Effector CD4-positive, alpha-beta T cell (primary cell): Measurements from ENCODE around the gene ACADM.
"Not testable (repeated sequence)": the region's sequence is repeated elsewhere in the genome, so short reads cannot be mapped to it uniquely, and the experiment has no call there.

Experiments used
- DNase-seq: peaks from one replicate; pipeline ENCODE4 v3.0.0-alpha.2; 2020

ACADM gene

GRCh38 chr1:75742047-75742625 is 17.6 kb downstream of the ACADM start:
- DNase-seq, result no peak

DNA sequence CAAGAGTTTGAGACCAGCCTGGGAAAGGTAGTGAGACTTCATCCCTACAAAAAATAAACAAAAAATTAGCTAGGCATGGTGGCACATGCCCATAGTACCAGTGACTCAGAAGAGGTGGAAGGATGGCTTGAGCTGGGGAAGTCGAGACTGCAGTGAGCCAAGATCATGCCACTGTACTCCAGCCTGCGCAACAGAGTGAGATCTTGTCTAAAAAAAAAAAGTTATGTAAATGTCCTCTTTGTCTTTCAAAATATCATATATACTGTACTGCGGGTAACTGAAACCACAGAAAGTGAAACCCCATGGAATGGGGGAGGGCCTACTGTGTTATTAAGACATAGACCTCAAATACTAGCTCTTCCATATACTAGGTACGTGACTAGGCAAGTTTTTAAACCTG is 20.8 kb downstream of the ACADM start:
- DNase-seq, result no peak

- DNase-seq, result not testable (repeated sequence)
Measured at GRCh38 chr1:75757210-75757609, 32.7 kb downstream of the ACADM start.

GRCh38 chr1:75758543-75758942 is 34.0 kb downstream of the ACADM start:
- not testable (repeated sequence) for DNase-seq

DNA sequence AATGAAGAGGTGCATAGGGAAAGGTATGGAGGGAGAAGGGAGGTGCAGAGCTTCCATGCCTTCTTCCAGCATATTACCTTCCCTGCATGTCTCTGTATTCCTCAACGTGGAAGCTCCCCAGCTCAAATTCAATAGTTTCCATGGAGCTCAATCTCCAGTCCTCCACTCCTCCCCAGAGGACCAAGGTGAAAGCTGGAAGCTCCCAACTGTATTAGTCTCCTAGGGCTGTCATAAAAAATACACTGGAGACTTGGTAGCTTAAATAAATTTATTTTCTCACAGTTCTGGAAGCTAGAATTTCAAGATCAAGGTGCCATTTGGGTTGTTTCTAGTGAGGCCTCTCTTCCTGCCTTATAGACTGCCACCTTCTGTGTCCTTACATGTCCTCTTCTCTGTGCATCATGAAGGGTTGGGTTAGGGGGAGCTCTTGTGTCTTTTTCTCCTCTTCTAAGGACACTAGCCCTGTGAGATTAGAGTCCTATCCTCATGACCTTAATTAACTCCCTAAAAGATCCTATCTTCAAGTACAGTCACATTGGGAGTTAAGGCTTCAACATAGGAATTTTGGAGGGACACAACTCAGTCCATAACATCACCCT is 39.6 kb downstream of the ACADM start:
- DNase-seq, result no peak

- DNase-seq, result no peak
Measured at GRCh38 chr1:75765697-75766355, 41.3 kb downstream of the ACADM start.

DNA sequence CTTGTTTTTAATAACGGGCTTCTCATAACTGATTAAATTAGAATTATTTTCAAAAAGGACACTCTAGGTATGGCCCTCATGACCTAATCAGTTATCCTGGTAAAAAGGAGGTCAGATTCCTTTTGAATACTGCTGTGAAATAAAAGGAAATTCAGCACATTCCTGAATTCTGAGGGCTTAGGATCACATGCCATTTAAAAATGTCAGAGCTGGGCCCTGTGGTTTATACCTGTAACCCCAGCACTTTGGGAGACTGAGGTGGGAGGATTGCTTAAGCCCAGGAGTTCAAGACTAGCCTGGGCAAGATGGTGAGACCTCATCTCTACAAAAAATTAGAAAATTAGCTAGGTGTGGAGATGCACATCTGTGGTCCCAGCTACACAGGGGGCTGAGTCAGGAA is 43.5 kb downstream of the ACADM start:
- no peak for DNase-seq

DNA sequence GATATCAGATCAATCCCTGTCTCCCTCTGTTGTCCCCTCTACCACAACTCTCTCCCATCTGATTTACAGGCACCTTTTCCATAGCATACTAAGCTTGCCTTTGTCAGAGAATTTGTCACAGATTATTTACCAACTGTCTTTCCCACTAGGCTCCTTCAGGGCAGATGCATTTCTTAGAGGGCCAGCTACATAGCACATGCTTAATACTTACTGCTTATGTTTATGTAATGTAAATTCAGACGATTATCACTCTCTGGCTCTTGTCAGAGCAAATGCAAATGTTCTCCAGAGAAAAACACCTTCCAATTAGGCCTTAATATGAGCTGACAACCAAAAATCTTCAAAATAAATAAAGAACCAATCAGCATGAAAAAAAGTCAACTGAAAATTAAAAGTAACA is 46.3 kb downstream of the ACADM start:
- DNase-seq, result no peak

GRCh38 chr1:75771978-75772377 is 47.5 kb downstream of the ACADM start:
- DNase-seq, result no peak

GRCh38 chr1:75777812-75778211 is 53.3 kb downstream of the ACADM start:
- not testable (repeated sequence) for DNase-seq

DNA sequence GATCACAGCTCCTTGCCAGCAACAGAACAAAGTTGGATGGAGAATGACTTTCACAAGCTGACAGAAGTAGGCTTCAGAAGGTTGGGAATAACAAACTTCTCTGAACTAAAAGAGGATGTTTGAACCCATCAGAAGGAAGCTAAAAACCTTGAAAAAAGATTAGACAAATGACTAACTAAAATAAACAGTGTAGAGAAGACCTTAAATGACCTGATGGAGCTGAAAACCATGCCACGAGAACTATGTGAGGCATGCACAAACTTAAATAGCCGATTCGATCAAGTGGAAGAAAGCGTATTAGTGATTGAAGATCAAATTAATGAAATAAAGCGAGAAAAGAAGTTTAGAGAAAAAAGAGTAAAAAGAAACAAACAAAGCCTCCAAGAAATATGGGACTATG is 54.2 kb downstream of the ACADM start:
- DNase-seq, result not testable (repeated sequence)

DNA sequence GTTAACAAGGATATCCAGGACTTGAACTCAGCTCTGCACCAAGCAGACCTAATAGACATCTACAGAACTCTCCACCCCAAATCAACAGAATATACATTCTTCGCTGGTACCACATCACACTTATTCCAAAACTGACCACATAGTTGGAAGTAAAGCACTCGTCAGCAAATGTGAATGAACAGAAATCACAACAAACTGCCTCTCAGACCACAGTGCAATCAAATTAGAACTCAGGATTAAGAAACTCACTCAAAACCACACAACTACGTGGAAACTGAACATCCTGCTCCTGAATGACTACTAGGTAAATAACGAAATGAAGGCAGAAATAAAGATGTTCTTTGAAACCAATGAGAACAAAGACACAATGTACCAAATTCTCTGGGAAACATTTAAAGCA is 55.7 kb downstream of the ACADM start:
- DNase-seq, result not testable (repeated sequence)

- DNase-seq, result not testable (repeated sequence)
Measured at GRCh38 chr1:75783920-75784319, 59.4 kb downstream of the ACADM start.

GRCh38 chr1:75785320-75785982 is 60.9 kb downstream of the ACADM start:
- no peak for DNase-seq

DNA sequence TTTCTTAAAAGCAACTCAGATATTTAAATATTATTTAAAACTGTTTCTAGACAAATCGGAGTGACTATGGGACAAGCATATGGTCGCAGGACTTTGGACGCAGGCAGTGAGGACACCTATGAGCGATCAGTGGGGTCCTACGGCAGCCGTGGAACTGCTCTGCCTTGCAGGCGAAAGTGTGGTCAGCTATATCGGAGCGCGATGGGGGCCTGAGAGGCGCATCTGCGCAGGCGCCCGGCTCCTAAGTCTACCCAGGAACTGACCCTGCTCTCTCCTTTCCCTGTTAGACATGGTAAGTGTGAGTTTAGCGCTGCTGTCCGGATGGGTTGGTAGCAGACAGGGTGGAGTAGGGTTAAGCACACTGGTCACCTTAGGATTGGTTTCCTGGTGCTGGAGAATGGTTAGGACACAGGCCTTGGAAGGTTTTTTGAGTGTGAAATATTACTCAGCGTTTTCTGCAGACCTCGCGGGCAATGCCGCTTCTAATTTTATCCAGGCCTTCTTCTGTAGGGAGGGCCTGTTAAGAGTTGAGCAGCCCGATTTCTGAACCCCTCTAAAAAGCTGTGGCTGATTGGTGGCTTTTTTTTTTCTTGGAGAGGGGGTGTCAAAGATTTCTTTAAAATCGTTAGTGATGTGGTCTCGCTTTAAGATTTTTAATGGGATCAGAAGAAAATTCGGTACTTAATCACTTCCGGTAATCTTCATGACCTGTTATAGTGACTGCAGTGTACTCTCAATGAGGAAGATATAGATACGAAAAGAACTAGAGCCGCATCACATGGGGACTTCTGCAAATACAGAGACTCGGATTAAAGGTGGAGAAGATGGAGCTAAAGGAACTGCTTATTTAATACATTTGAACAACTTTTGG is 61.7 kb downstream of the ACADM start, which contains the start of gene RABGGTB:
RABGGTB (plus strand) TSS at position 274 of the 871 bp plus-strand sequence; CDS start at position 290, 16 bp downstream.
- DNase-seq, result peak; percentile 90

GRCh38 chr1:75786901-75787493 is 62.5 kb downstream of the ACADM start:
- DNase-seq, result no peak

GRCh38 chr1:75787524-75787923 is 63.0 kb downstream of the ACADM start:
- DNase-seq, result no peak

DNA sequence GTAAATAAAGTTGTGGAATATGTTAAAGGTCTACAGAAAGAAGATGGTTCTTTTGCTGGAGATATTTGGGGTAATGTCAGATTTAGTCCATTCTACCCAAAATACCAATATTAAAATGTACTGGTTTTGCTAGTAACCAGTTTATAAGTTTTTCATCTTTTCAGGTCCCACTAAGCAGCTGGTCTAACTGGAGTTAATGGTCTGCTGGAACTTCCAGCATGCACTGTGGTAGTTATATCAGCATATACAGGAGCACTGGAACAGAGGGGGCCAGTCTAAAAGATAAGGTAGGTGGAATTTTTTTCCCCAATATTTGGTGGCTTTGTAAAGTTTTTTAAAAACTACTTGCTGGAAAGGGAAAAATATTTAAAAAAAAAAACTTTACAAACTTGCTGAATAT is 65.5 kb downstream of the ACADM start:
- no peak for DNase-seq

- DNase-seq, result no peak
Measured at GRCh38 chr1:75791022-75791421, 66.5 kb downstream of the ACADM start.

DNA sequence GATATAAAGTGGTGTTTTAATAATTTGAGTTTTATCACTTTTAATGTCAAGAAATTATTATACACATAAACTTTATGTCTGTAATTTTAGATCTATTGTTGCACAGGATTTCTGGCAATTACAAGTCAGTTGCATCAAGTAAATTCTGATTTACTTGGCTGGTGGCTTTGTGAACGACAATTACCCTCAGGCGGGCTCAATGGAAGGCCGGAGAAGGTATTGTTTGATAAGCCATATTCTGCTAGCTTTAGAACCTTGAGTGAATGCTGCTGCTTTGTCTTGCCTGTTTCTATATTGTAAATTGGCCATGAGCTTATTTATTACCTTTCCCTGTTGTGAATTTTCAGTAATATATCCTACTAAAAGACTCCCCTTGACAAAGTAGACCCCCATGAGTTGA is 67.6 kb downstream of the ACADM start:
- no peak for DNase-seq

DNA sequence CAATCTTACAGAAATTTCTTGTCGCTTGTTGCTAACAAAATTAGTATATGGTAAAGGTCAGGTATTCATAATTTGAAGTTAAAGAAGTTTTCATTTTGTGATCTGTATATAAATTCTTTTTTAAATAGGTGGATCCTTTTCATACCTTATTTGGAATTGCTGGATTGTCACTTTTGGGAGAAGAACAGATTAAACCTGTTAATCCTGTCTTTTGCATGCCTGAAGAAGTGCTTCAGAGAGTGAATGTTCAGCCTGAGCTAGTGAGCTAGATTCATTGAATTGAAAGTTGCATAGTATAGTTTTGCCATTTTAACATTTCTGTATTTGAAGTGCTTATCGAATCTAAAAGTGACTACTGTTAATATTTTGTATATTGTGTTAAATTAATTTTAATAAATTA is 69.9 kb downstream of the ACADM start:
- no peak for DNase-seq

GRCh38 chr1:75795703-75796193 is 71.2 kb downstream of the ACADM start:
- DNase-seq, result no peak
